CD4-positive, alpha-beta T cell (primary cell): Measurements from ENCODE around the gene TCF21. TPM values are rescaled to one million over a fixed set of nuclear protein-coding genes. Genes with fewer than 3 reads are reported as not detected.

Experiments used
- ATAC-seq: fragments of 200-7000 bp; cut with Tn5 transposase; one replicate; pipeline ENCODE4 v1.10.0; 2022; ENCODE audit warnings: mild to moderate bottlenecking; ENCODE audit not compliant: poor library complexity
- CTCF ChIA-PET: fragments of 350-600 bp; sonication (Branson Sonifier 250); formaldehyde crosslinking; loops from one replicate; lab custom pipeline; 2021; ENCODE audit warnings: antibody characterized with exemption, inconsistent platforms; lab: Charles Lee
- POLR2A ChIA-PET: fragments of 350-600 bp; sonication (Branson Sonifier 250); formaldehyde crosslinking; loops from one replicate; lab custom pipeline; 2021; ENCODE audit warnings: antibody characterized with exemption, inconsistent platforms; lab: Charles Lee
- DNase-seq, 14 experiments: peaks; one replicate each; pipeline ENCODE4 v3.0.0-alpha.2; 2013 to 2020; ENCODE audit warnings: mixed read lengths in 2 of 14
- H3K27ac ChIP-seq, 2 donors: one replicate each; pipeline versions ENCODE4 v1.5.1 to v1.7.0; 2013; ENCODE audit warnings: low read length in 2 of 2, low read depth in 1 of 2, mild to moderate bottlenecking in 1 of 2
- H3K27me3 ChIP-seq, 2 experiments: 1 replicate in 1 of 2; 2 replicates in 1 of 2; pipeline versions ENCODE4 v1.6.1 to v1.7.0; 2013; ENCODE audit warnings: low read length in 2 of 2, control low read depth in 1 of 2, mild to moderate bottlenecking in 1 of 2, moderate library complexity in 1 of 2; ENCODE audit not compliant: insufficient read depth in 2 of 2, control insufficient read depth in 1 of 2
- H3K36me3 ChIP-seq: one replicate; pipeline ENCODE4 v1.6.1; 2013; ENCODE audit warnings: low read length, control low read depth; ENCODE audit not compliant: insufficient read depth
- H3K4me1 ChIP-seq: one replicate; pipeline ENCODE4 v1.6.1; 2013; ENCODE audit warnings: low read length, control low read depth; ENCODE audit not compliant: insufficient read depth
- H3K4me3 ChIP-seq: one replicate; pipeline ENCODE4 v1.5.1; 2013; ENCODE audit warnings: mild to moderate bottlenecking, low read length, moderate library complexity
- H3K9me3 ChIP-seq, 2 experiments: 1 replicate in 1 of 2; 2 replicates in 1 of 2; pipeline versions ENCODE4 v1.6.1 to v1.7.0; 2013; ENCODE audit warnings: low read length in 2 of 2, mild to moderate bottlenecking in 2 of 2, control low read depth in 1 of 2, moderate library complexity in 1 of 2; ENCODE audit not compliant: control insufficient read depth in 1 of 2, insufficient read depth in 1 of 2
- H3K27ac Mint-ChIP-seq: one replicate; pipeline ENCODE4 v1.8.0; 2020; ENCODE audit warnings: mixed read lengths
- H3K27me3 Mint-ChIP-seq: one replicate; pipeline ENCODE4 v1.8.0; 2021; ENCODE audit warnings: mixed read lengths
- H3K36me3 Mint-ChIP-seq: one replicate; pipeline ENCODE4 v1.8.0; 2021; ENCODE audit warnings: low read depth, mixed read lengths
- H3K4me1 Mint-ChIP-seq: one replicate; pipeline ENCODE4 v1.8.0; 2021; ENCODE audit warnings: low read depth, mixed read lengths
- H3K4me3 Mint-ChIP-seq: one replicate; pipeline ENCODE4 v1.8.0; 2020; ENCODE audit warnings: mild to moderate bottlenecking, mixed read lengths
- H3K9me3 Mint-ChIP-seq: one replicate; pipeline ENCODE4 v1.8.0; 2020; ENCODE audit warnings: mixed read lengths
- CTCF ChIP-seq: fragments of 200-600 bp; IDR thresholded peaks from one replicate; pipeline ENCODE4 v1.8.0; 2022; ENCODE audit warnings: antibody characterized with exemption, mild to moderate bottlenecking
- intact Hi-C, 2 experiments: fragments of 100-400 bp; cut with DNase I in 1 of 2; cut with micrococcal nuclease in 1 of 2; formaldehyde crosslinking; loops; one replicate each; pipeline versions ENCODE4 v1.15.1 to v1.9.0; 2023 to 2025; cut with DNase I, micrococcal nuclease
- total RNA-seq, 174 experiments: library from RNA in 2 of 174; stranded (reverse) in 2 of 174; gene quantifications; one replicate each; pipeline ENCODE4 v1.2.3 and lab custom pipeline; 2021 to 2026

Gene TCF21
- total RNA-seq, 2 experiments from 2014 or later: not detected

- no peaks in the 10 kb centered on the region for H3K9me3 Mint-ChIP-seq
- Histone ChIP-seq H3K27me3 (peaks cover 25 to 33% of the 10 kb centered on the region in 2 experiments), H3K36me3 (no peaks in the 10 kb centered on the region), H3K4me3 (no peak overlapping the region), H3K9me3 (no peaks in the 10 kb centered on the region), H3K4me1 (no peaks in the 10 kb centered on the region), H3K27ac (no peak overlapping the region)
- H3K4me3 Mint-ChIP-seq: no peak overlapping the region
- H3K4me1 Mint-ChIP-seq: no peaks in the 10 kb centered on the region
- DNase-seq (no peak), ATAC-seq (no peak)
- no peak overlapping the region for H3K27ac Mint-ChIP-seq
- no peak for TF ChIP-seq CTCF
- CTCF ChIA-PET: no interaction called here
- peaks cover 55% of the 10 kb centered on the region for H3K27me3 Mint-ChIP-seq
- POLR2A ChIA-PET: no interaction called here
- H3K36me3 Mint-ChIP-seq: no peaks in the 10 kb centered on the region
- intact Hi-C loops: no loop called here
These were observed 8.9 kb upstream of the TCF21 start for GRCh38 chr6:133880006-133880405.

GRCh38 chr6:133880896-133881295, 8.0 kb upstream of the TCF21 start:
- no peak overlapping the region for H3K27ac Mint-ChIP-seq

GRCh38 chr6:133886104-133886775, 2.7 kb upstream of the TCF21 start:
- Histone ChIP-seq H3K27ac (no peak overlapping the region), H3K9me3 (peaks cover 0 to 12% of the 10 kb centered on the region in 2 experiments), H3K36me3 (no peaks in the 10 kb centered on the region), H3K4me3 (no peak overlapping the region), H3K27me3 (peaks cover 59 to 87% of the 10 kb centered on the region in 2 experiments), H3K4me1 (peaks cover 15% of the 10 kb centered on the region)
- ChIA-PET CTCF (no interaction called here), POLR2A (no interaction called here)
- peaks cover 81% of the 10 kb centered on the region for H3K27me3 Mint-ChIP-seq
- no peak overlapping the region for H3K27ac Mint-ChIP-seq
- H3K4me1 Mint-ChIP-seq: peaks cover 22% of the 10 kb centered on the region
- ATAC-seq (no peak), DNase-seq (no peak)
- no peak overlapping the region for H3K4me3 Mint-ChIP-seq
- no peaks in the 10 kb centered on the region for H3K9me3 Mint-ChIP-seq
- H3K36me3 Mint-ChIP-seq: no peaks in the 10 kb centered on the region
- intact Hi-C loops: no loop called here
- no peak for TF ChIP-seq CTCF

More at GRCh38 chr6:133880896-133881295, 8.0 kb upstream of the TCF21 start:
- H3K4me3 Mint-ChIP-seq: no peak overlapping the region
- peaks cover 55% of the 10 kb centered on the region for H3K27me3 Mint-ChIP-seq
- no peak overlapping the region for H3K4me3 ChIP-seq
- DNase-seq (no peak), ATAC-seq (no peak)
- H3K36me3 ChIP-seq: no peaks in the 10 kb centered on the region
- no peaks in the 10 kb centered on the region for H3K36me3 Mint-ChIP-seq
- no peak overlapping the region for H3K27ac ChIP-seq
- H3K4me1 Mint-ChIP-seq: no peaks in the 10 kb centered on the region
- H3K9me3 Mint-ChIP-seq: no peaks in the 10 kb centered on the region
- POLR2A ChIA-PET: no interaction called here
- no peaks in the 10 kb centered on the region for H3K4me1 ChIP-seq
- no peak for TF ChIP-seq CTCF
- H3K9me3 ChIP-seq: no peaks in the 10 kb centered on the region
- peaks cover 31 to 42% of the 10 kb centered on the region in 2 experiments for H3K27me3 ChIP-seq
- CTCF ChIA-PET: no interaction called here
- intact Hi-C loops: no loop called here
